Esophagus (tissue), 2 donors: ENCODE results near the gene SMOC2. TPM values are rescaled to one million over a fixed set of nuclear protein-coding genes. Genes with fewer than 3 reads are reported as not detected.

Experiments
- H3K27ac ChIP-seq, 2 donors: one replicate each; pipeline ENCODE4 v1.5.1; 2013; ENCODE audit warnings: low read depth in 2 of 2, mild to moderate bottlenecking in 2 of 2, inconsistent platforms in 1 of 2, low read length in 1 of 2, moderate library complexity in 1 of 2
- H3K27me3 ChIP-seq, 2 donors: one replicate each; pipeline ENCODE4 v1.6.1; 2013; ENCODE audit warnings: low read length in 2 of 2, control low read depth in 1 of 2, mild to moderate bottlenecking in 1 of 2; ENCODE audit not compliant: insufficient read depth in 2 of 2, control insufficient read depth in 1 of 2
- H3K36me3 ChIP-seq, 2 donors: one replicate each; pipeline ENCODE4 v1.6.1; 2013; ENCODE audit warnings: low read length in 1 of 2; ENCODE audit not compliant: control insufficient read depth in 2 of 2, insufficient read depth in 2 of 2
- H3K4me1 ChIP-seq, 2 donors: one replicate each; pipeline ENCODE4 v1.6.1; 2013; ENCODE audit warnings: low read length in 1 of 2; ENCODE audit not compliant: control insufficient read depth in 2 of 2, insufficient read depth in 2 of 2
- H3K4me3 ChIP-seq, 2 donors: one replicate each; pipeline ENCODE4 v1.5.1; 2013; ENCODE audit warnings: low read length in 2 of 2, mild to moderate bottlenecking in 2 of 2, low read depth in 1 of 2, moderate library complexity in 1 of 2
- H3K9me3 ChIP-seq, 2 donors: one replicate each; pipeline ENCODE4 v1.6.1; 2013; ENCODE audit warnings: mild to moderate bottlenecking in 2 of 2, low read depth in 1 of 2, low read length in 1 of 2, moderate library complexity in 1 of 2; ENCODE audit not compliant: control insufficient read depth in 2 of 2, insufficient read depth in 1 of 2
- WGBS, 2 donors: extraction: QIAGEN DNeasy Blood & Tissue Kit; methylation state at CpG; one replicate each; pipeline ENCODE4 v1.1.7; 2013; 5-methylcytosine and 5-hydroxymethylcytosine counted together
- polyA plus RNA-seq, 2 donors: library from polyadenylated mRNA; stranded (reverse); fragments of 200-250 nt; gene quantifications; one replicate each; pipeline ENCODE4 v1.2.3, GENCODE V29; 2013
- donor health status: healthy with polysubstance abuse.
- donor health status: Bipolar disorder and iron deficiency.

The SMOC2 gene
- polyA plus RNA-seq, 2 donors, result 4.6 to 14.4 TPM

GRCh38 chr6:168666170-168666569, 225.2 kb downstream of the SMOC2 start:
- 48 to 66% methylated on average over 3 of the region's 3 CpGs for WGBS, 2 donors
- Histone ChIP-seq H3K4me1 (peaks cover 3 to 10% of the 10 kb centered on the region in 2 donors), H3K36me3 (no peaks in the 10 kb centered on the region)

DNA sequence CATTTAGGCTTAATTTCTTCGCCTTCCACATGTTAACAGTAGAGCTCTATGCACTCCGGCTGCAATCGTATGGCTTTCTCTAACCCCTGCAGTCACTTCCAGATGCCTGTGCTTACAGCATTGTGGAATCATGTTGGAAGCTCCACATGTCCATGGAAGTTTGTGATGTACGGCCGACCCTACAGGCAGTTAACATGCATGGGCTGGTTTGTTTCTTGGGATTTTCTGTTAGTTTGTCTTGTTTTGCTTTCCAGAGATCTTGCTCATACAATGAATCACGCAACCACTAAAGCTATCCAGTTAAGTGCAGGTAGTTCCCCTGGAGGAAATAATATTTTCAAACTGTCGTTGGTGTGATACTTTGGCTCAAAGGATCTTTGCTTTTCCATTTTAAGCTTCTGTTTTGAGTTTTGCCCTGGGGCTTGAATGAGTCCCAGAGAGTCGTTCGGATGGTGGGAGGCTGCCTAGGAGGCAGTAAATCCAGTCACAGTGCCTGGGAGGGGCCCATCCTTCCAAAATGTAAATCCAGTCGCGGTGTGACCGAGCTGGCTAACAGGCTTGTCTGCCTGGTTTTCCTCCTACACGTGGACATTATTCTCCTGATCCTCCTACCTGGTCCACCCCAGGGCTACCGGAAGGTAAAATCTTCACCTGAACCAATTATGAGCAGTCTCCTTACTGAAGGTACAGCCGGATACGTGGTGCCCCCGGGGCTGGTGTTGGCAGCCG, 225.9 kb downstream of the SMOC2 start:
- peaks cover 3 to 10% of the 10 kb centered on the region in 2 donors for H3K4me1 ChIP-seq
- no peaks in the 10 kb centered on the region for H3K9me3 ChIP-seq
- peak overlapping the region; percentile 19 to 81 for H3K27ac ChIP-seq
- no peak overlapping the region for H3K4me3 ChIP-seq
- 55 to 68% methylated on average over 18 of the region's 18 CpGs for WGBS, 2 donors
- H3K36me3 ChIP-seq, result no peaks in the 10 kb centered on the region
- H3K27me3 ChIP-seq, result no peaks in the 10 kb centered on the region

More at GRCh38 chr6:168666170-168666569, 225.2 kb downstream of the SMOC2 start:
- no peak overlapping the region for H3K27ac ChIP-seq
- H3K9me3 ChIP-seq, result no peaks in the 10 kb centered on the region
- H3K4me3 ChIP-seq, result no peak overlapping the region
- H3K27me3 ChIP-seq, result no peaks in the 10 kb centered on the region

DNA sequence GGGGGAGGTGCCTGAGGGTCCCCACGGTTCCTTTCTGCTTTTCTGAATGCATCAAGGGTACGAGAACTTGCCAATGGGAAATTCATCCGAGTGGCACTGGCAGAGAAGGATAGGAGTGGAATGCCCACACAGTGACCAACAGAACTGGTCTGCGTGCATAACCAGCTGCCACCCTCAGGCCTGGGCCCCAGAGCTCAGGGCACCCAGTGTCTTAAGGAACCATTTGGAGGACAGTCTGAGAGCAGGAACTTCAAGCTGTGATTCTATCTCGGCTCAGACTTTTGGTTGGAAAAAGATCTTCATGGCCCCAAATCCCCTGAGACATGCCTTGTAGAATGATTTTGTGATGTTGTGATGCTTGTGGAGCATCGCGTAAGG, 226.4 kb downstream of the SMOC2 start:
- peaks cover under 1 to 10% of the 10 kb centered on the region in 2 donors for H3K4me1 ChIP-seq
- H3K4me3 ChIP-seq, result no peak overlapping the region
- no peaks in the 10 kb centered on the region for H3K27me3 ChIP-seq
- no peaks in the 10 kb centered on the region for H3K9me3 ChIP-seq
- no peaks in the 10 kb centered on the region for H3K36me3 ChIP-seq
- 80 to 88% methylated on average over 7 of the region's 7 CpGs for WGBS, 2 donors
- peak overlapping the region; percentile 19 to 81 for H3K27ac ChIP-seq

- WGBS, 2 donors, result 89% methylated on average over 12 of the region's 12 CpGs
- peaks cover 0 to 10% of the 10 kb centered on the region in 2 donors for H3K4me1 ChIP-seq
- H3K9me3 ChIP-seq, result no peaks in the 10 kb centered on the region
- H3K27ac ChIP-seq, result no peak overlapping the region
- H3K4me3 ChIP-seq, result no peak overlapping the region
- H3K36me3 ChIP-seq, result no peaks in the 10 kb centered on the region
- no peaks in the 10 kb centered on the region for H3K27me3 ChIP-seq
Measured at GRCh38 chr6:168670401-168670985, 229.5 kb downstream of the SMOC2 start.

- Histone ChIP-seq H3K4me1 (peaks cover 0 to 10% of the 10 kb centered on the region in 2 donors), H3K27me3 (no peaks in the 10 kb centered on the region), H3K9me3 (no peaks in the 10 kb centered on the region), H3K36me3 (no peaks in the 10 kb centered on the region), H3K27ac (no peak overlapping the region), H3K4me3 (no peak overlapping the region)
- WGBS, 2 donors, result 87 to 88% methylated on average over 19 of the region's 19 CpGs
Measured at GRCh38 chr6:168671028-168671862, 230.3 kb downstream of the SMOC2 start.

- Histone ChIP-seq H3K9me3 (no peaks in the 10 kb centered on the region), H3K4me3 (no peak overlapping the region), H3K36me3 (no peaks in the 10 kb centered on the region), H3K4me1 (peaks cover 0 to 14% of the 10 kb centered on the region in 2 donors), H3K27me3 (no peaks in the 10 kb centered on the region), H3K27ac (no peak overlapping the region)
- 76 to 81% methylated on average over 10 of the region's 10 CpGs for WGBS, 2 donors
Measured at GRCh38 chr6:168671863-168672546, 231.0 kb downstream of the SMOC2 start.

- peaks cover 0 to 12% of the 10 kb centered on the region in 2 donors for H3K4me1 ChIP-seq
- H3K36me3 ChIP-seq, result no peaks in the 10 kb centered on the region
- no peak overlapping the region for H3K27ac ChIP-seq
- no peak overlapping the region for H3K4me3 ChIP-seq
- no peaks in the 10 kb centered on the region for H3K9me3 ChIP-seq
- WGBS, 2 donors, result 88 to 90% methylated on average over 7 of the region's 7 CpGs
- H3K27me3 ChIP-seq, result no peaks in the 10 kb centered on the region
Measured at GRCh38 chr6:168674595-168674994, 233.6 kb downstream of the SMOC2 start.

DNA sequence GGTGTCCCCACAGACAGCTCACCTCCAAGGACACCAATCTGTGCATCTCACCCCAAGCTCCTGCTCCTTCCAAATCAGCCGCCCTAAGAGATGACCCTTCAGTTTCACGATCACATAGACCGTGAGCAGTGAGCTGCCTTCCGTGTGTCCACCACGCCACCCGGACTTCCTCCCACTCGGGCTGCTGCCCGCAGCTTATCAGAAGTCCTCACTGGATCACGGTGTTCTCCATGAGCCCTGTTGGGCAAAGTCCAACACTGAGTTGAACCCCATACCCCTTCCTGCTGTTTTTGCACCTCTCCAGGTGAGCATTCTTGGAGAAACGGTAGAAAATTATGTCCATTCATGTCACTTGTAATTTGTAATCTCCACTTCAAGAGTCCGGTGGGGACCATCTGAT, 234.4 kb downstream of the SMOC2 start:
- H3K36me3 ChIP-seq, result no peaks in the 10 kb centered on the region
- H3K4me1 ChIP-seq, result peaks cover 0 to 12% of the 10 kb centered on the region in 2 donors
- no peaks in the 10 kb centered on the region for H3K27me3 ChIP-seq
- no peaks in the 10 kb centered on the region for H3K9me3 ChIP-seq
- WGBS, 2 donors, result 77% methylated on average over 11 of the region's 11 CpGs
- no peak overlapping the region for H3K27ac ChIP-seq
- H3K4me3 ChIP-seq, result no peak overlapping the region

DNA sequence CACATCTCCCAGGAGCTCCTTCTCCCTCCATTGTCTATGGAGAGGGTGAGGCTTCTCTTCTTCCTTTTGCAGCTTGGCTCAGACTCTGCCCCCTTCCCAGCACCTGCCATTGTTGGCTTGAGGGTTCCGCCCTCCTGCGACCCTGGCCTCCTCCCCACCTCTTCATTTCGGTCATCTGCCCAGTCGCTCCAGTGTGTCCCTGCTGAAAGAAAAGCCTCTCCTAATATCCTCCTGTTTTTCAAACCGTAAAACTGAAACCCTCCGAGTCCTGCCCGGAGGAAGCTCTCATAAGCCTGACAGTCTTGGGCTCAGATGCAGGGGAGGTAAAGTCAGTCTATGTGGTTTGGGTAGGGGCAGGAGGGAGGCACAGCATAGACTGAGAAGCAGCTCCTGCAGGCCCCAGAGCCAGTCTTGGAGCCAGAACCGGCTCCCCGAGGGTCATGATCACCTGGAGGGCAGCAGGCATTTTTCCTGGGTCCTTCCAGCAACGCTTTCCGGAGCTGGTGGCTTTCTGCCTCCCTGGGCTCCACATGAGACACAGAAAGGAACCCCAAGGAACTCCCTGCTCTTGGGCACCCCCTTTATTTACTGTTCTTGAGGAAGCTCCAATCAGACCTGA, 235.1 kb downstream of the SMOC2 start:
- Histone ChIP-seq H3K27ac (no peak overlapping the region), H3K4me3 (no peak overlapping the region), H3K9me3 (no peaks in the 10 kb centered on the region), H3K27me3 (no peaks in the 10 kb centered on the region), H3K4me1 (peaks cover 0 to 10% of the 10 kb centered on the region in 2 donors), H3K36me3 (no peaks in the 10 kb centered on the region)
- WGBS, 2 donors, result 86 to 88% methylated on average over 11 of the region's 11 CpGs
